HEK293T (cell line): Measurements from ENCODE around the gene THSD7B.

Experiments
- CTCF ChIA-PET: fragments of 350-600 bp; formaldehyde crosslinking; extraction: SDS; loops from one replicate; lab custom pipeline; 2021; ENCODE audit warnings: antibody characterized with exemption, inconsistent platforms; lab: Yijun Ruan, JAX
- POLR2A ChIA-PET: fragments of 350-600 bp; formaldehyde crosslinking; extraction: SDS; loops from one replicate; lab custom pipeline; 2020; ENCODE audit warnings: antibody characterized with exemption, inconsistent platforms; lab: Yijun Ruan, JAX
- DNase-seq: peaks from one replicate; pipeline ENCODE4 v3.0.0; 2012; ENCODE audit warnings: mixed read lengths; ENCODE audit errors: extremely low spot score
- ARNT ChIP-seq: fragments of 450-650 bp; IDR thresholded peaks from 2 replicates; pipeline ENCODE4 v1.6.1; 2017; ENCODE audit warnings: mild to moderate bottlenecking
- BHLHE40 ChIP-seq: fragments of 450-650 bp; IDR thresholded peaks from 2 replicates; pipeline ENCODE4 v1.6.1; 2016; ENCODE audit warnings: mild to moderate bottlenecking, moderate library complexity, borderline replicate concordance
- CTBP1 ChIP-seq: fragments of 450-650 bp; IDR thresholded peaks from 2 replicates; pipeline ENCODE4 v1.6.1; 2016; ENCODE audit warnings: borderline replicate concordance
- ELF4 ChIP-seq: fragments of 450-650 bp; IDR thresholded peaks from 2 replicates; pipeline ENCODE4 v1.6.1; 2017; ENCODE audit warnings: antibody characterized with exemption
- FOXA1 ChIP-seq: fragments of 450-650 bp; IDR thresholded peaks from 2 replicates; pipeline ENCODE4 v1.6.1; 2016; ENCODE audit warnings: mild to moderate bottlenecking
- FOXK2 ChIP-seq: fragments of 450-650 bp; IDR thresholded peaks from 2 replicates; pipeline ENCODE4 v1.6.1; 2016; ENCODE audit warnings: mild to moderate bottlenecking
- FOXM1 ChIP-seq: fragments of 450-650 bp; IDR thresholded peaks from 2 replicates; pipeline ENCODE4 v1.6.1; 2017; ENCODE audit warnings: mild to moderate bottlenecking, borderline replicate concordance
- HDGF ChIP-seq: fragments of 450-650 bp; IDR thresholded peaks from 2 replicates; pipeline ENCODE4 v1.6.1; 2017; ENCODE audit warnings: antibody characterized with exemption, borderline replicate concordance
- L3MBTL2 ChIP-seq: fragments of 450-650 bp; conservative IDR thresholded peaks from 2 replicates; pipeline ENCODE4 v1.6.1; 2016; ENCODE audit warnings: mild to moderate bottlenecking
- LEF1 ChIP-seq: fragments of 450-650 bp; IDR thresholded peaks from 2 replicates; pipeline ENCODE4 v1.6.1; 2017; ENCODE audit warnings: mild to moderate bottlenecking, borderline replicate concordance
- NFRKB ChIP-seq: fragments of 450-650 bp; IDR thresholded peaks from 2 replicates; pipeline ENCODE4 v1.6.1; 2016; ENCODE audit warnings: mild to moderate bottlenecking, moderate library complexity
- SP1 ChIP-seq: fragments of 450-650 bp; IDR thresholded peaks from 2 replicates; pipeline ENCODE4 v1.6.1; 2017
- SUZ12 ChIP-seq: fragments of 450-650 bp; IDR thresholded peaks from 2 replicates; pipeline ENCODE4 v1.6.1; 2016; ENCODE audit warnings: mild to moderate bottlenecking
- TARDBP ChIP-seq: fragments of 450-650 bp; IDR thresholded peaks from 2 replicates; pipeline ENCODE4 v1.6.1; 2016
- ZNF384 ChIP-seq: fragments of 450-650 bp; IDR thresholded peaks from 2 replicates; pipeline ENCODE4 v1.6.1; 2016
- TF ChIP-seq, protein P1 (sequence below): fragments of 450-650 bp; IDR thresholded peaks from 2 replicates; pipeline ENCODE4 v1.6.1; 2016

Gene THSD7B

DNA sequence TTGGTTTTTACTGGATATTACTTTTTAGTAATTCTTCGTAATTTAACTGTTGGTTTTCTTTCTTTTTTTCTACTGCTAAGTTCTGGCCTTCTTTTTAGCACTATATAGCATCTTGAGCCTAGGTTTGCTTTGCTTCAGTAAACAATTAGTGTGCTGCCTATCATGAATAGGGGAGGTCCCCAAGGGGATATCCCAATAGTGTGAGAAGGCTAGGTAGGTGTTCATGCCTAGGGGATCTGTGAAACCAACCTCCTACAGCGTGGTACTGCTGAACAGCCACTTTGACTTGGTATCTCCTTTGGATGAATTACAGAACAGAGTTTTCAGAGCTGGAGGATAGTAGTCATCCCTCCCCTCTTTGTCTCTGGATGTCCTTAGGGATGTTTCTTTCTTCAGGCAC, 888.7 kb downstream of the THSD7B start:
- TF ChIP-seq HDGF (no peak), FOXK2 (no peak), L3MBTL2 (no peak), FOXM1 (no peak), FOXA1 (no peak), SUZ12 (no peak), LEF1 (no peak), ZNF384 (no peak), BHLHE40 (no peak), NFRKB (no peak), CTBP1 (no peak), TARDBP (no peak), SP1 (no peak)
- POLR2A ChIA-PET: no interaction called here
- CTCF ChIA-PET: no interaction called here
- no peak for DNase-seq

DNA sequence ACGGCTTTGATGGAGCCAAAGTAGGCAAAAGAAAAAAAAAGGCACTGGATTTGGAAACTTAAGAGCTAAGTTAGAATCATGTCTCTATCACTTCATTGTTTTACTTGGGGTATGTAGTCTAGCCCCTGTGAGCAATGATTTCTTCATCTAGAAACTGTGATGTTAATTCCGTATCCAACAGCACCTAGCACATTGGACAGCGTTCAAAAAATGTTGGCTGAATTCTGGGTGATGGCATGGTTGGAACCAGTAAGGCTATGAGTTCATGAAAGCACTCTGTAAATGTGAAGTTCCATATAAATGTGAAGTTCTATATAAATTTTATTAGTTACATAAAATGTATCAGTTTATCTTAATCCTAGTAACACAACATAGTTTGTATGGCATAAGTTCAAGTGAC, 890.5 kb downstream of the THSD7B start:
- ChIA-PET CTCF (no interaction called here), POLR2A (no interaction called here)
- no peak for DNase-seq
- TF ChIP-seq FOXA1: no peak
- no peak for TF ChIP-seq BHLHE40
- TF ChIP-seq L3MBTL2: no peak
- no peak for TF ChIP-seq ZNF384
- TF ChIP-seq, protein P1, sequence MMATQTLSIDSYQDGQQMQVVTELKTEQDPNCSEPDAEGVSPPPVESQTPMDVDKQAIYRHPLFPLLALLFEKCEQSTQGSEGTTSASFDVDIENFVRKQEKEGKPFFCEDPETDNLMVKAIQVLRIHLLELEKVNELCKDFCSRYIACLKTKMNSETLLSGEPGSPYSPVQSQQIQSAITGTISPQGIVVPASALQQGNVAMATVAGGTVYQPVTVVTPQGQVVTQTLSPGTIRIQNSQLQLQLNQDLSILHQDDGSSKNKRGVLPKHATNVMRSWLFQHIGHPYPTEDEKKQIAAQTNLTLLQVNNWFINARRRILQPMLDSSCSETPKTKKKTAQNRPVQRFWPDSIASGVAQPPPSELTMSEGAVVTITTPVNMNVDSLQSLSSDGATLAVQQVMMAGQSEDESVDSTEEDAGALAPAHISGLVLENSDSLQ: no peak
- no peak for TF ChIP-seq NFRKB
- TF ChIP-seq ARNT: no peak
- TF ChIP-seq TARDBP: no peak
- no peak for TF ChIP-seq FOXK2
- TF ChIP-seq SP1: no peak
- no peak for TF ChIP-seq FOXM1
- no peak for TF ChIP-seq LEF1
- no peak for TF ChIP-seq HDGF
- TF ChIP-seq CTBP1: no peak
- no peak for TF ChIP-seq SUZ12
- no peak for TF ChIP-seq ELF4

DNA sequence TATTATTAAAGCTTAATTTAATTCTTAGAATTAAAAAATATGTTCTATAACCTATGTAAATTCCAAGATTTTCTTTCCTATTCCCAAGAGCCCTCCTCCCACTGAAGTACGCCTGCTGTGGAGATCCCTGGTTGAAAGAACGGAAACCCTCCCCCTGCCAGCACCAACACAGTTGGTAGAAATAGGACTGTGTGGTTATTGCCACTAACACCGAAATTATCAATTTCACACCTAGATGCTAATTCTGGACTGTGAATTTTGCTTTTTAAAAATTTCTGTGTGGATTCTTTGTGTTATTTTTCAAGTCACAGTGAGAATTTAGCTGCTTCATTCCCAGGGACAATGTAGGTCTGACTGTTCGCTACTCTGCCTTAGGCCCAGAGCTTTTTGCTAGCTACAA, 893.1 kb downstream of the THSD7B start:
- ChIA-PET POLR2A (no interaction called here), CTCF (no interaction called here)
- TF ChIP-seq HDGF (no peak), FOXA1 (no peak), FOXM1 (no peak)
- DNase-seq: no peak

DNA sequence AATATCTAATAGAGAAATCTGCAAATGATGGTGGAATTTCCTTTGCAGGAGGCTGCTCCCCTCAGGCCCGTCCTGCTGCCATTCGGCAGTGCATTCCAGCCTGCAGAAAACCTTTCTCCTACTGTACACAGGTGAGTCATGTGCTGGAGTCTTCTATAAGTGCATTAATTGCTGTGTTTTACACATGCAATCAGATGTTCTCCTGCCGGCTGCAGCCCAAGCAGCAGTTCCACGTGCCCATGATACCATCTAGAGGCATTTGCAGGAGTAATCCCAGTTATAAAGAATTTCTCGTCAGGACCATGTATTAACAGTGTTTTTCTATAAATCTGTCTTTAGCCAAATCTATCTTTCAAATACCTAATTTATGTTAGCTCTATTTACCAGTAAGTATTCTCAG, 894.3 kb downstream of the THSD7B start:
- ChIA-PET CTCF (no interaction called here), POLR2A (no interaction called here)
- no peak for TF ChIP-seq SUZ12
- TF ChIP-seq, protein P1: no peak
- no peak for DNase-seq

DNA sequence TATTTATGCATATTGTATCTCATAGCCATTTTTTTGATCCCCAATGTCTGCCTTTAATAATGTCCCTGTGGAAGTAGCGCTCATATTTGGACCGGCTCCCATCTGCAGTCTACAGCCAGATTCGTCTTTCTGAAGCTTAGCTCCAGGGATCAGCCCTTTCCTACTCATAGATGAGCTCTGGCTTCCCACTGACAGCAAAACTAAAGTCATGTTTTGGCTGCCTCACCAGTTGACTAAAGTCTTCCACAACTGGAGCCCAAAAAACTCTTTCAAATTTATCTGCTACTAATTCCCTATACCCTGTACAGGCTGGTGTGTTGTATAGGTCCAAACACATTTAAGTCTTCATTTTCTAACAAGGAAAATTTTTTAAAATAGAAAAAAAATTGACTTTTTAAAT, 904.8 kb downstream of the THSD7B start:
- ChIA-PET POLR2A (no interaction called here), CTCF (no interaction called here)
- no peak for DNase-seq
- TF ChIP-seq ZNF384 (no peak), LEF1 (no peak), CTBP1 (no peak)

DNA sequence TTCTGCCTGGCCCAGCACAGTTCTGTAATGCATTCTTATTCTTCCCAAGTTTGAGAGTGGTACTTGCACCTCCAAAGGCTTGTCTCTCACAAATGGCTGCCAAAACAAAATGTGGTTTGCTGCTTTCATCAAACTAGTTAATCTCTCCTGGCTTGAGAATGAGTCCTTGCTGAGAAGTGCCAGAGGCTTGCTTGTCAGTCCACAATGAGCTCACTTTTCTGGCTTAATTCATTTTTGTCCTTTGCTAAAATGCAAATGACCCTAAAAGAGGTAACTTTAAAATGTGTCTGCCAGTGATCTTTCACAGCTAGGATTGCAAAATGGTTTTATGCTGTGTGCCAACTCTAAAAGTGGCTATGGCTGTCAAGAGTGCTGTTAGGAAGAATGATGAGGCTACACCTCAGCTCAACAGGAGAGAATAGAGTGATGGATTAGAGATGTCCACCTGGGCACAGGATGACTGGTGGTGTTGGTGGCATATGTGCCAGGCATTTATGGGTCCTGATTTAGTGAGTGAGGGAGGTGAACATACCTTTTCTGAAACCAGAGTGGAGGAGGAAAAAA, 907.7 kb downstream of the THSD7B start:
- ChIA-PET POLR2A (no interaction called here), CTCF (no interaction called here)
- no peak for DNase-seq
- no peak for TF ChIP-seq ZNF384
- no peak for TF ChIP-seq FOXK2
- no peak for TF ChIP-seq ARNT
- no peak for TF ChIP-seq SUZ12
- TF ChIP-seq HDGF: no peak
- TF ChIP-seq FOXM1: no peak
- no peak for TF ChIP-seq ELF4
- no peak for TF ChIP-seq NFRKB
- TF ChIP-seq TARDBP: no peak
- TF ChIP-seq, protein P1: no peak
- no peak for TF ChIP-seq FOXA1

DNA sequence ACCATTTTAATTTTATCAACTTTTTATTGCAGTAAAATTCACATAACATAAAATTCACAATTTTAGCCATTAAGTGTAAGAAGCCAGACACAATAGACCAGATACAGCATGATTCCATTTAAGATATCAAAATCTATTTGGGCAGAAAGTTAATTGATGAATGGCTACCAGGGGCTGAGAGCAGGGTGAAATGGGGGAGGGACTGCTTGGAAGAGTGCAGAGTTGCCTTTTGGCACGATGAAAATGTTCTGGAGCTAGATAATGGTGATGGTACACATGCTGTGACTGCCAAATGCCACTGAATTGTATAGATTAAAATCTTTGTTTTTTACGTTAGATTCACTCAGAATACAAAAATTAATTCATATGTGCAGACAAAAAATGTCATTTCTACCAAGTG, 909.6 kb downstream of the THSD7B start:
- no peak for DNase-seq
- no peak for TF ChIP-seq FOXM1
- no peak for TF ChIP-seq ZNF384
- no peak for TF ChIP-seq LEF1
- no peak for TF ChIP-seq SP1
- no peak for TF ChIP-seq FOXK2
- no peak for TF ChIP-seq CTBP1
- no peak for TF ChIP-seq FOXA1
- TF ChIP-seq SUZ12: no peak
- TF ChIP-seq, protein P1: no peak
- no peak for TF ChIP-seq ELF4
- no peak for TF ChIP-seq L3MBTL2
- no peak for TF ChIP-seq ARNT
- TF ChIP-seq BHLHE40: no peak
- no peak for TF ChIP-seq HDGF
- TF ChIP-seq TARDBP: no peak
- TF ChIP-seq NFRKB: no peak
- CTCF ChIA-PET: interaction anchor here (1.0 kb wide), 1 partner anchor 214 kb away, joined by 4 read pairs; no protein-coding TSS in a partner anchor
- POLR2A ChIA-PET: no interaction called here
